Right forelimb (tissue), 1 donor: Measurements from ENCODE around the gene THSD4.
"Not testable (repeated sequence)": the region's sequence is repeated elsewhere in the genome, so short reads cannot be mapped to it uniquely, and the experiment has no call there.

ENCODE experiments used
- DNase-seq: peaks from one replicate; pipeline ENCODE4 v3.0.0-alpha.2; 2018

The THSD4 gene

GRCh38 chr15:71709808-71710418 is 594.6 kb downstream of the THSD4 start:
- DNase-seq = no peak

GRCh38 chr15:71712182-71712581 is 596.9 kb downstream of the THSD4 start:
- no peak for DNase-seq

- no peak for DNase-seq
Measured at GRCh38 chr15:71713191-71713809, 598.0 kb downstream of the THSD4 start.

GRCh38 chr15:71715914-71716313 is 600.6 kb downstream of the THSD4 start:
- DNase-seq = no peak

GRCh38 chr15:71716990-71717389 is 601.7 kb downstream of the THSD4 start:
- DNase-seq = no peak

- no peak for DNase-seq
Measured at GRCh38 chr15:71718116-71718910, 603.0 kb downstream of the THSD4 start.

GRCh38 chr15:71723344-71723743 is 608.1 kb downstream of the THSD4 start:
- DNase-seq = no peak

GRCh38 chr15:71725207-71725955 is 610.1 kb downstream of the THSD4 start:
- not testable (repeated sequence) for DNase-seq

GRCh38 chr15:71728881-71729280 is 613.6 kb downstream of the THSD4 start:
- DNase-seq = no peak

GRCh38 chr15:71729319-71729718 is 614.0 kb downstream of the THSD4 start:
- DNase-seq = no peak

- DNase-seq = peak; percentile 57
Measured at GRCh38 chr15:71730277-71731144, 615.2 kb downstream of the THSD4 start.

GRCh38 chr15:71732636-71733035 is 617.4 kb downstream of the THSD4 start:
- no peak for DNase-seq

- DNase-seq = no peak
Measured at GRCh38 chr15:71733122-71733521, 617.9 kb downstream of the THSD4 start.

- DNase-seq = no peak
Measured at GRCh38 chr15:71734709-71735384, 619.6 kb downstream of the THSD4 start.

GRCh38 chr15:71735385-71735757 is 620.1 kb downstream of the THSD4 start:
- DNase-seq = no peak

- no peak for DNase-seq
Measured at GRCh38 chr15:71736286-71736947, 621.1 kb downstream of the THSD4 start.

- no peak for DNase-seq
Measured at GRCh38 chr15:71737761-71738160, 622.5 kb downstream of the THSD4 start.

- no peak for DNase-seq
Measured at GRCh38 chr15:71739355-71739754, 624.1 kb downstream of the THSD4 start.

GRCh38 chr15:71742964-71743363 is 627.7 kb downstream of the THSD4 start:
- DNase-seq = no peak

GRCh38 chr15:71743861-71744382 is 628.7 kb downstream of the THSD4 start:
- peak; percentile 59 for DNase-seq

- no peak for DNase-seq
Measured at GRCh38 chr15:71746719-71747118, 631.4 kb downstream of the THSD4 start.
